ENCODE measurements around the gene CACNA1H. TPM values are rescaled to one million over a fixed set of nuclear protein-coding genes. Genes with fewer than 3 reads are reported as not detected.

CACNA1H gene
- total and polyA plus RNA-seq, 2 donors (not counting 3 experiments of a cell fraction or from before 2014, with no cell fraction given) = 0.03 TPM; not detected in 1

- Histone ChIP-seq H3K27me3 (ENCODE audit: control insufficient read depth in 2 of 2, insufficient read depth in 2 of 2, low read length in 2 of 2) (no peaks in the 10 kb centered on the region), H3K4me1 (ENCODE audit: control insufficient read depth, extremely low read depth, insufficient read depth, low read length) (no peaks in the 10 kb centered on the region), H3K4me3 (replicated peaks in 1 of 3; ENCODE audit: insufficient read depth in 1 of 3, low read depth in 1 of 3, low read length in 3 of 3) (no peak overlapping the region), H3K9me3 (replicated peaks; ENCODE audit: control insufficient read depth, insufficient read depth, low read length) (no peaks in the 10 kb centered on the region), H3K27ac (ENCODE audit: insufficient read depth, low read depth, low read length) (no peak overlapping the region), H3K36me3 (ENCODE audit: control insufficient read depth in 2 of 2, extremely low read depth in 1 of 2, insufficient read depth in 2 of 2, low read length in 2 of 2) (no peaks in the 10 kb centered on the region), H3K9me1 (replicated peaks; ENCODE audit: control insufficient read depth, extremely low read depth, insufficient read depth, low read length) (no peaks in the 10 kb centered on the region), H3K4me2 (ENCODE audit: insufficient read depth, low read length) (no peak overlapping the region), H3K79me2 (ENCODE audit: control insufficient read depth, insufficient read depth, low read length) (no peaks in the 10 kb centered on the region), H2AFZ (ENCODE audit: low read depth, low read length) (no peak overlapping the region), H4K20me1 (replicated peaks; ENCODE audit: control insufficient read depth, extremely low read depth, insufficient read depth, low read length) (no peaks in the 10 kb centered on the region), H3K9ac (replicated peaks; ENCODE audit: extremely low read depth, insufficient read depth, low read length) (no peak overlapping the region)
- dilution Hi-C loops (cut with MboI; ENCODE audit: extremely low pct_ligation_motif_present, low sequenced_read_pairs) (no loop called here), intact Hi-C loops (cut with micrococcal nuclease) (no loop called here)
- TF ChIP-seq POLR2AphosphoS5 (IDR thresholded peaks at IDR 0.05; ENCODE audit: insufficient read depth, low read depth, low read length) (no peak), MAX (IDR thresholded peaks at IDR 0.05; ENCODE audit: insufficient read depth, insufficient read length) (no peak), MYC (IDR thresholded peaks at IDR 0.05; ENCODE audit: low read depth, low read length) (no peak)
- CTCF ChIA-PET = no interaction called here
- BruUV-seq (replicated peaks) = no TSS peak
- FAIRE-seq = no peak
- no peak for DNase-seq (ENCODE audit: low read depth, low spot score)
- POLR2A ChIA-PET = no interaction called here
Observed at GRCh38 chr16:1213796-1214372, 61.0 kb downstream of the CACNA1H start.

GRCh38 chr16:1214719-1215118 is 61.8 kb downstream of the CACNA1H start:
- DNase-seq (ENCODE audit: low read depth, low spot score) (no peak), FAIRE-seq (no peak)
- no TSS peak for BruUV-seq (replicated peaks)
- CTCF ChIA-PET = no interaction called here
- no peaks in the 10 kb centered on the region for H3K36me3 ChIP-seq (ENCODE audit: control insufficient read depth in 2 of 2, extremely low read depth in 1 of 2, insufficient read depth in 2 of 2, low read length in 2 of 2)
- no peak overlapping the region for H3K27ac ChIP-seq (ENCODE audit: insufficient read depth, low read depth, low read length)
- H3K79me2 ChIP-seq (ENCODE audit: control insufficient read depth, insufficient read depth, low read length) = no peaks in the 10 kb centered on the region
- POLR2A ChIA-PET = no interaction called here
- H3K4me3 ChIP-seq (replicated peaks in 1 of 3; ENCODE audit: insufficient read depth in 1 of 3, low read depth in 1 of 3, low read length in 3 of 3) = no peak overlapping the region
- dilution Hi-C loops (cut with MboI; ENCODE audit: extremely low pct_ligation_motif_present, low sequenced_read_pairs) (no loop called here), intact Hi-C loops (cut with micrococcal nuclease) (no loop called here)
- no peaks in the 10 kb centered on the region for H3K9me1 ChIP-seq (replicated peaks; ENCODE audit: control insufficient read depth, extremely low read depth, insufficient read depth, low read length)
- H4K20me1 ChIP-seq (replicated peaks; ENCODE audit: control insufficient read depth, extremely low read depth, insufficient read depth, low read length) = no peaks in the 10 kb centered on the region
- H2AFZ ChIP-seq (ENCODE audit: low read depth, low read length) = no peak overlapping the region
- H3K4me2 ChIP-seq (ENCODE audit: insufficient read depth, low read length) = no peak overlapping the region
- H3K9me3 ChIP-seq (replicated peaks; ENCODE audit: control insufficient read depth, insufficient read depth, low read length) = no peaks in the 10 kb centered on the region
- H3K27me3 ChIP-seq (ENCODE audit: control insufficient read depth in 2 of 2, insufficient read depth in 2 of 2, low read length in 2 of 2) = no peaks in the 10 kb centered on the region
- no peaks in the 10 kb centered on the region for H3K4me1 ChIP-seq (ENCODE audit: control insufficient read depth, extremely low read depth, insufficient read depth, low read length)
- H3K9ac ChIP-seq (replicated peaks; ENCODE audit: extremely low read depth, insufficient read depth, low read length) = no peak overlapping the region
- TF ChIP-seq CTCF (IDR thresholded peaks at IDR 0.05; ENCODE audit: extremely low read depth in 1 of 2, insufficient read depth in 1 of 2, low read depth in 1 of 2, low read length in 2 of 2) (no peak), MYC (IDR thresholded peaks at IDR 0.05; ENCODE audit: low read depth, low read length) (no peak), JUN (IDR thresholded peaks at IDR 0.05; ENCODE audit: borderline replicate concordance, insufficient read depth, insufficient read length, low read depth) (no peak)

Data from endothelial cell of umbilical vein (primary cell).